HG03571 (cell line): Measurements from ENCODE around the gene ALDH6A1.
"Not testable (repeated sequence)": the region's sequence is repeated elsewhere in the genome, so short reads cannot be mapped to it uniquely, and the experiment has no call there.

Experiments used
- ATAC-seq: cut with Tn5 transposase; IDR thresholded peaks from one replicate; pipeline ENCODE4 v1.9.1; 2021; ENCODE audit not compliant: unreplicated experiment

Gene ALDH6A1

GRCh38 chr14:74084277-74085046 is at the start of gene ALDH6A1, which contains the start of gene LIN52:
TSS of gene ALDH6A1 (minus strand) at chr14:74084453. CDS start at chr14:74084394, 59 bp downstream.
TSS of gene LIN52 (plus strand) at chr14:74084956. CDS start at chr14:74084975, 19 bp downstream.
- peak; percentile 88 for ATAC-seq

DNA sequence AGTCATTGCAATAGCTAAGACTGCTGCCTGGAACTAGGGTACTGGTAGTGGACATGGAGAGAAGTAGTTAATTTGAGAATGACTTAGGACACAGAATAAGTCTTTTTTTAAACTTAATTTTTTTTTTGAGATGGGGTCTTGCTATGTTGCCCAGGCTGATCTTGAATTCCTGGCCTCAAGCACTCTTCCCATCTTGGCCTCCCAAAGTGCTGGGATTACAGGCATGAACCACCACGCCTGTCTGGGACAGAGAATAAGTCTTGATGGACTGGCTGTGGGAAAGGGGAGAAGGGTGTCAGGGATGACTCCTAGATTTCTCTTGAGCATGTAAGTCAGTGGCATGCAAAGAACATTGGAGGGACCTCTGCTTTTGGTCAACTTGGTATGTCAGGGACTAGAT is 43.4 kb upstream of the ALDH6A1 start:
- no peak for ATAC-seq

- ATAC-seq = no peak
These were observed 42.2 kb upstream of the ALDH6A1 start for GRCh38 chr14:74126315-74127013.

DNA sequence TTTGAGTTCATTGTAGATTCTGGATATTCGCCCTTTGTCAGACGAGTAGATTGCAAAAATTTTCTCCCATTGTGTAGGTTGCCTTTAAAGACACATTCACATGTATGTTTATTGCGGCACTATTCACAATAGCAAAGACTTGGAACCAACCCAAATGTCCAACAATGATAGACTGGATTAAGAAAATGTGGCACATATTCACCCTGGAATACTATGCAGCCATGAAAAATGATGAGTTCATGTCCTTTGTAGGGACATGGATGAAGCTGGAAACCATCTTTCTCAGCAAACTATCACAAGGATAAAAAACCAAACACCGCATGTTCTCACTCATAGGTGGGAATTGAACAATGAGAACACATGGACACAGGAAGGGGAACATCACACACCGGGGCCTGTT is 41.2 kb upstream of the ALDH6A1 start:
- not testable (repeated sequence) for ATAC-seq

DNA sequence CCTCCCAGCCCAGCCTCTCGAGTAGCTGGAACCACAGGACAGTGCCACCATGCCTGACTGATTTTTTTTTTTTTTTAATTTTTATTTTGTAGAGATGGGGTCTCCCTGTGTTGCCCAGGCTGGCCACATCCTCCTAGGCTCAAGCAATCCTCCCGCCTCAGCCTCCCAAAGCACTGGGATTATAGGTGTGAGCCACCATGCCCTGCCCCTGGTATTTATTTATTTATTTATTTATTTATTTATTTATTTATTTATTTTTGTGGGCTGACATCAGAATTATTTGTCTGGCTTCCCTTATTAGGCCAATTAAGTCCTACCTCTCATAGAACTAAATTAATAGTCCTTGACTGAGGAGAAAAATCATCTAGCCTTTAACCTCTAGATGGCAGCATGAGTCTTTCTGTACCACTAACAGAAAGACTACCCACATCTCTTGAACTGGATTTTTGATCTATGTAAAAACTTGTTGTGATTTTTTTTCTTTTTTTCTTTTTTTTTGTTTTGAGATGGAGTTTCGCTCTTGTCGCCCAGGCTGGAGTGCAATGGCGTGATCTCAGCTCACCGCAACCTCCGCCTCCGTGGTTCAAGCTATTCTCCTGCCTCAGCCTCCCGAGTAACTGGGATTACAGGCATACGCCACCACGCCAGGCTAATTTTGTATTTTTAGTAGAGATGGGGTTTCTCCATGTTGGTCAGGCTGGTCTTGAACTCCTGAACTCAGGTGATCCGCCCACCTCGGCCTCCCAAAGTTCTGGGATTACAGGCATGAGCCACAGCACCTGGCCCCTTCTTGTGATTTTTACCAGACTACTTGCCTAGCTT is 27.4 kb upstream of the ALDH6A1 start:
- ATAC-seq = not testable (repeated sequence)

GRCh38 chr14:74109369-74109768 is 25.1 kb upstream of the ALDH6A1 start:
- no peak for ATAC-seq

GRCh38 chr14:74105381-74105780 is 21.1 kb upstream of the ALDH6A1 start:
- ATAC-seq = no peak

GRCh38 chr14:74089251-74090020 is 5.2 kb upstream of the ALDH6A1 start:
- no peak for ATAC-seq

DNA sequence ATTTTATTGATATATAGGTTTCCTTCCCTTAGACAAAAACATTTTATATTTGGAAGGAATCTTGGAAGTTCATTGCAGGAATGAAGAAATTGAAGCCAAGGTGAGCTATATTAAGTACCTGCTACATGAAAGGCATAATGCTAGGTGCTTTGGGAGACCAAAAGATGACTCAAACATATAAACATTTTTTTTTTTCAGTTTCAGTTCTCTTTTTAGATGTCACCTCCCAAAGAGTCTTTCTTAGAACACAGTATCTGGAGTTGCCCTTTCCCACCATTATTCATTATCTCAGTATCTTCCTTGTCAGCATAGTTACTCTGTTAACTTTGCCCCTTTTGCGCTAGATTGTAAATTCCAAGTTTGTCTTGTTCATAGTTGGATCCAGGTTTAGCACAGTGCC is 1.6 kb upstream of the ALDH6A1 start:
- ATAC-seq = no peak

- no peak for ATAC-seq
These were observed 889 bp upstream of the ALDH6A1 start for GRCh38 chr14:74085047-74085637.

GRCh38 chr14:74083784-74084276 is 423 bp downstream of the ALDH6A1 start:
- peak; percentile 17 for ATAC-seq

DNA sequence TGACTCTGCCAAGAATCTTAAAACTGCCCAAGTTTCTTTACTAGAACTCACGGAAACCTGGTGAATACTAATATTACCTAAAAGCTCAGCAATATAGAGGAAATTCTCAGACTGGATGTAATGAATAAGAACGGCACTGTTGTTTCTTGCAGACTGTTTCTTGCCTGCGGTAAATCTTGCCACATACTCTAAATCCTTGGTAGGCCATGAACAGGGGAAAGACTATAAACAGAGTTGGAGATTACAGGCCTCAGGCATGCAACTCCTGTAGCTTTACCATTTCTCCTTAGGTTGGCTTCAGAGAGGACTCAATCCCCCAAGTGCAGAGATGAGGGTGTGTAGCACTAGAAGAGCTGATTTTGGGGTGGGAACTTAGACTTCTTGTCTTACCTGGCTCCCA is 1.1 kb downstream of the ALDH6A1 start:
- no peak for ATAC-seq

DNA sequence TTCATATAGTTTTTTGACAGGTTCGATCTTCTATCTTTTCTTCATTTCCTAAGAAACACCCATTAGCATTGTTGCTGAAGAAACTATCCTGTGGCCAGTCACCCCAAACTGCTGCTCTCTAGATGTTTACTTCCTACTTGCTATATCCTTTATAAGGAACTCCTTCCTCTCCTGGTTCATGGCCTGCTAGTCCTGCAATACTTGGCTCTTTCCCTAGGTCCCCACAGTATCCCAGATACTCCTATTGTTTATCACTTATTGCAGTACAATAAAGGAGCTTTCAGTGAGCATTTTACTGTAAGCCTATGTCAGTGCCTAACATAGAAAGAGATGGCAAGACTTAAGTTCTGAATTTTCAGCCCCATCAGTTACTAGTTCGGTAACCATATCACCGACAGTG is 2.8 kb downstream of the ALDH6A1 start:
- no peak for ATAC-seq

DNA sequence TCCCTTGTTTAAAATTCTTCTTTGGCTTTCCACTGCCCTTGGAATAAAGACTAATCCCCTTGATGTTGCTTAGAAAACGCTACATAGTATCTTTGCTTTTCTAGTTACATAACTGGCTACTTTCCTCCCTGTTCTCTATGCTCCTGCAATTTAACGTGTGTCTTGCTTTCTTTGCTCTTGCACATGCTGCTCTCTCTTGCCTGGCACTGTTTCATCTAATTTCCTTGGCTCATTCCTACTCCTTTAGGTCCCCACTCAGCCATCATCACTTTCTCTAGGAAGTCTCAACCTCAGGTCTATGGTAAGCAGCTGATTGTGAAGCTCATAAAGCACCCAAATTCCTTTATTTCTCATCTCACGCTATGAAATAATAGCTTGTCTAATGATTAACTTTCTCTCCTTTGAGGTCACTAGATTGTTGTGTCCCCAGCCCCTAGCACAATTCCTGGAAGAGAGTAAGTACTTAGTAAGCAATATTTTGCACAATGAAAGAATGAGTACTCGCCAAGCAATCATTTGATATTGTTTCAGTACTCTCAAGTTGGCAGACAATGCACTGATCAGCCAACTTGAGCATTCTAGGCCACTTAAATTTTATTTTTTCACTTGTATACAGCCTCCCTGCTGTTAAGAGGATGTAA is 3.3 kb downstream of the ALDH6A1 start:
- ATAC-seq = no peak

- ATAC-seq = no peak
These were observed 6.9 kb downstream of the ALDH6A1 start for GRCh38 chr14:74077401-74077800.

DNA sequence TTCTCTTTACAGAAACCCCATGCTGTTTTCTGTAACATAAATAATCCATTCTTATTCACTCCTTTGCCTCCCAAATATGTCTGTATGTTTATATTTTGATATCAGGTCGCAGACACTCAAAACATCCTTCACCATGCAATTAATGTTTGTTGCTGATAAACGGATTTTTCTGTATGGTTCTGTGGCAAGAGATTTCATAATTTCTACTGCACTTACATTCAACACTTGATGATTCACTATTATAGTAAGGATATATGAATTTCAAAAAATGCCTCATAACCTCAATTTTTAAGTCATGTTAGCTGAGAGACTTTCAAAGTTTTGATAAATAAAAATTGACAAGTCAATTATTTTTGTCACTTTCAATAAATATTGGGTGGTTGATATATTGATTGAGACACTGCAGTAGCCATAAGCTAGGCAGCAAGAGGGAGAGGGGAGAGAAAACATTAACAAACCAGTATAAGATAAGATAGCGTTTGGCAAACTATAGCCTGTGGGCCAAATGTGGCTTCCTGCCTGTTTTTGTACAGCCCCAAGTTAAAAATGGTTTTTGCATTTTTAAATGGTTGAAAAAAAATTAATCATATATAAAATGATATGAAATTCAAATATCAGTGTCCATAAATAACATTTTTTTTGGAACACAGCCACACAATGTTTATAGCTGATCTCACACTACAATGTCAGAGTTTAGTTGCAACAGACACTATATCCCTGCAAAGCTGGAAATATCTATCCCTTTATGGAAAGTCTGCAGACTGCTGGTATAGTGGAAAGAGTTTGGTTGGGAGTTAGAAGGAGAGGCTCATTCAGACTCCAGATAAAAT is 18.3 kb downstream of the ALDH6A1 start:
- no peak for ATAC-seq

DNA sequence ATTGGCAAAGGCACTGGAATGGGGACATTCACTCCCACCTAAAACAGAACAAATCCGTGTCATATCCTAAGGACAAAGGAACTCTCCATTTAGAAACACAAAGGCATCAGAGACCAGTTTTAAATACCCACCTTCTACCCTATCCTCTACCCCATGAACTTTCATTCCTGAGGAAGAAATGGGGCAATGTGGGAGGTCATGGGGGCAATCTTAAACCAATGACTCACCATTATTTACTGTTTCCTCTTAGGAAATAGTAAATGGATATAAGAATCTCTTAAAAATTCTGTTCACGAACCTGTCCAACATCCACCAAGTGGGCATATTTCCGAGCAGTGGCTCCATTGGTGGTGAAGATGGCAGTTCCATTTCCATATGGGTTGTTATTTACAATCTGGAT is 19.4 kb downstream of the ALDH6A1 start:
- ATAC-seq = no peak

DNA sequence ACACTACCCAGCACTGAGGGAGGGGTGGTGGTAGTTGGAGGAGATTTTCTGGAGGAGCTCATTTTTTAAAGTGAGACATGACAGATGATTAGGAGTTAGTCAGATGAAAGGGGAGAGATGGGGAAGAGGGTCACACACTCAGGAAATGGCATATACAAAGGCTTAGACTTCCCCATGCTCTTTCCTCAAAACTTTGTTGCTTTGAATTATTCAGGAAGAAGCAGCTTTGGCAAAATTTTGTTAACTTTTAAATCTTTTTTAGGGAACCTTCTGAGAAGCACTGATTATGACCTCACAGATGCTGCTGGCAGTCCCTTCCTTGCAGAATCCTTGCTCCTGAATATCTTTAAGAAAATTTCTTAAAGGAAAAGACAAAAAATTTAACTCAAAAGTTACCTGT is 19.8 kb downstream of the ALDH6A1 start:
- ATAC-seq = no peak

DNA sequence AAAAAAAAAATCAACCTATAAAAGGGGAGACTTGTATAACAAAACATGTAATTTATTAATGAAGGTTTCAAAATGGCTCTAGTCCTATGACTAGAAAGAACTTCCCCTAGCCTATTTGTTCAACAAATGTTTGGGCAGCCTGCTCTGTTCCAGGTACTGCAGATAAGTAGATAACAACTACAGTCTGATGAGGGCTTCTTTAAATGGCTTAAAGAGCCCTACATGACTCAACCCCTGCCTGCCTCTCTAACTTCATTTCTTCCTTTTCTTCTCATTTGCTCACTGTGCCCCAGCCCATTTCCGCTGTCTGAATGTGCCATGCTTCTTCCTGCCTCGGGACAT is 21.5 kb downstream of the ALDH6A1 start:
- no peak for ATAC-seq
